Amniotic stem cell (primary cell): Measurements from ENCODE around the gene NMNAT3.

Source experiments
- DNase-seq: peaks from one replicate; lab custom pipeline; 2025; lab: John Stamatoyannopoulos, UW

Gene NMNAT3

GRCh38 chr3:139677388-139678155 is at the start of gene NMNAT3:
TSS of gene NMNAT3 (minus strand) at chr3:139677972. CDS start at chr3:139627724, 50,248 bp downstream.
- no peak for DNase-seq

GRCh38 chr3:139721370-139721769 is 43.6 kb upstream of the NMNAT3 start:
- DNase-seq, result no peak

- no peak for DNase-seq
These were observed 40.6 kb upstream of the NMNAT3 start for GRCh38 chr3:139718415-139718814.

GRCh38 chr3:139716908-139717485 is 39.2 kb upstream of the NMNAT3 start:
- no peak for DNase-seq

- no peak for DNase-seq
These were observed 38.1 kb upstream of the NMNAT3 start for GRCh38 chr3:139715743-139716360.

- DNase-seq, result no peak
These were observed 37.4 kb upstream of the NMNAT3 start for GRCh38 chr3:139715166-139715565.

- DNase-seq, result no peak
These were observed 32.4 kb upstream of the NMNAT3 start for GRCh38 chr3:139710212-139710611.

- no peak for DNase-seq
These were observed 27.9 kb upstream of the NMNAT3 start for GRCh38 chr3:139705631-139706030.

- no peak for DNase-seq
These were observed 18.5 kb upstream of the NMNAT3 start for GRCh38 chr3:139696314-139696604.

- DNase-seq, result no peak
These were observed 17.9 kb upstream of the NMNAT3 start for GRCh38 chr3:139695426-139696313.

- no peak for DNase-seq
These were observed 17.2 kb upstream of the NMNAT3 start for GRCh38 chr3:139695007-139695406.

GRCh38 chr3:139694542-139694941 is 16.8 kb upstream of the NMNAT3 start:
- DNase-seq, result no peak

- no peak for DNase-seq
These were observed 13.8 kb upstream of the NMNAT3 start for GRCh38 chr3:139691619-139692018.

- DNase-seq, result no peak
These were observed 12.0 kb upstream of the NMNAT3 start for GRCh38 chr3:139689708-139690228.

GRCh38 chr3:139689122-139689521 is 11.3 kb upstream of the NMNAT3 start:
- DNase-seq, result no peak

- DNase-seq, result no peak
These were observed 9.7 kb upstream of the NMNAT3 start for GRCh38 chr3:139687431-139687830.

- no peak for DNase-seq
These were observed 8.9 kb upstream of the NMNAT3 start for GRCh38 chr3:139686624-139687023.

GRCh38 chr3:139686206-139686605 is 8.4 kb upstream of the NMNAT3 start:
- DNase-seq, result no peak

GRCh38 chr3:139679220-139679775 is 1.5 kb upstream of the NMNAT3 start:
- DNase-seq, result no peak

GRCh38 chr3:139676632-139677387 is 962 bp downstream of the NMNAT3 start:
- DNase-seq, result no peak

GRCh38 chr3:139676108-139676507 is 1.7 kb downstream of the NMNAT3 start:
- DNase-seq, result no peak
